ENCODE data around the gene ITCH.
A peak's percentile ranks its signal among the peaks of the same experiment; 100 is the strongest.
"Not testable (repeated sequence)": the region's sequence is repeated elsewhere in the genome, so short reads cannot be mapped to it uniquely, and the experiment has no call there.

The ITCH gene

DNA sequence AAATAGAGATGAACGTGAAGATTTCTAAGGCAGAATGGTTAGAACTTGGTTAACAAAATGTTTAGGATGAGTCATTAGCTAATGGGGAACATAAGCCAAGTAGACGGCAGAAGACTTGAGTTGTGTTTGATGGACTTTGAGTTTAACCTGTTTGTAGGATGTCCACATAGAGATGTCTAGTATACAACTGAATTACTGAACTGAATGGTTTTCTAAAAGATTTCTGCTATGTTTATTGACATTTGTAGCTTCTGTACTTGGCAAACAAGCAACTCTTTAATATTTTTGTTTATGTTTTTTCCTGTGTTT lies 98.7 kb downstream of the ITCH start:
- DNase-seq (ENCODE audit: low spot score): no peak

DNA sequence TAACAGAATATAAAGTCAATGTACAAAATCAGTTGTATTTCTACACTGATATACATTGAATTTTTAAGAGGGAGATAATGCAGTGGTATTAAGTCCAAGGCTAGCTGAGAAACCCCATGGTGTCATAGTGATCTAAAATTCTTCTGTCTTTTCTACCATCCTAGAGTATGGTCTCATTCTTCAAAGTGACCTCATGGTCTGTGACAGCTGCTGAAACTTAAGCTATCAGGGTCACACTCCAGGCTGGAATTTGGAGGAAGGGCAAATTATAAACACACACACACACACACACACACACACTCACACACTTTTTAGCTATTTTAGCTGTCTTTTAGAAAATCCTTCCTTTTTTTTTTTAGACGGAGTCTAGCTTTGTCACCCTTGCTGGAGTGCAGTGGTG lies 105.9 kb downstream of the ITCH start:
- no peak for DNase-seq (ENCODE audit: low spot score)

DNA sequence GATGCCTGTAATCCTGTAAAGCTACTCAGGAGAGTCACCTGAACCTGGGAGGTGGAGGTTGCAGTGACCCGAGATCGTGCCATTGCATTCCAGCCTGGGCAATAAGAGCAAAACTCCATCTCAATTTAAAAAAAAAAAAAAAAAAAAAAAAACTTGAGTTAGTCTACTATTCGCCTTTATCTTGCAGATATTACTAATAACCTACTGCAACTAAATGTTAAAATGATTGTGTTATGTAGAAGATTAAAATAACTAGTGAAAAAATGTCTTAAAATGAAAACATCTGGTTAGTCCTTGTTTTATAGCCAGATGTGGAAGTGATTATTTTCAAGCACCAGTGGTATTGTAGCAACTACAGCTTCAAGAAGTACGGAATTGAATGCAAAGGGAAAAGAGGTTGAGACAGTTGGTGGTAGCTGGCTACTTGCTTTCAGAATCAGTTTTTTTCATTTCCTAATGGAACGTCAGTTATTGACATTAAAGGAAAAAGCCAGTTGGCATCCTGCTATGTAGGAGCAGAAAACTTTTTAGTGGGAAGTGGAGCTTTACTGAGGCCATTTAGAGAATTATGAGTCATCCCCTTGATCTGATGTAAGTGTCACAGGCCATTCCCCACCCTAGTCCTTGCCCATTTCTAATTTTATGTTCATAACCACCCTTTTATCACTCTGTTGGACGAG lies 109.3 kb downstream of the ITCH start:
- DNase-seq (ENCODE audit: low spot score): peak; percentile 55

DNA sequence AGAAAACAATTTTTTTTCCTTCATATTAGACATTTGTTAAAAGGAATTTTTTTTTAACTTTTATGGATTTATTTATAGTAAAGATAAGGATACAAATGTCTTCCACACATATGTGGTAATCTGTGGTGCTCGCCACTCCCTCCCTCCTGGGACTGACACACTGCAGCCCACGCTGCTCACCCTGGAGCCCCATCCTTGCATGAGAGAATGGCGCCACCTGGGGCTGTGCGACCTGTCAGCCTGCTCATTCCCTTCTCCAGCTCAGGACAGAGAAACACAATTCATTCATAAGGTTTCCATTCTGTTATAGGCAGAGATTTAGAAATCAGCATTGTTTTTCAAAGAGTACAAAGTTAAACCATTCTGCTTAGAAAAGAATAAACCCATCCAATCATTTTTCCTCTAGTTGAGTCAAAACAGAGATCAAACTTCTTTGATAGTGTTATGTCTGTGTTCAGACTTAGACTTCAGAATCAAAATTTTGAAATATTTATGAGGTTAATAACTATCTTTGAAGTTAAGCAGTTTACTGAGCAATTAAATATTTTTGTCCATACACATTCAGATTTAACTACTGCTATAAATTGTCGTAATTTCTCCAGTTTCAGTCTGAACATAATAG lies 110.3 kb downstream of the ITCH start:
- DNase-seq (ENCODE audit: low spot score): no peak

DNA sequence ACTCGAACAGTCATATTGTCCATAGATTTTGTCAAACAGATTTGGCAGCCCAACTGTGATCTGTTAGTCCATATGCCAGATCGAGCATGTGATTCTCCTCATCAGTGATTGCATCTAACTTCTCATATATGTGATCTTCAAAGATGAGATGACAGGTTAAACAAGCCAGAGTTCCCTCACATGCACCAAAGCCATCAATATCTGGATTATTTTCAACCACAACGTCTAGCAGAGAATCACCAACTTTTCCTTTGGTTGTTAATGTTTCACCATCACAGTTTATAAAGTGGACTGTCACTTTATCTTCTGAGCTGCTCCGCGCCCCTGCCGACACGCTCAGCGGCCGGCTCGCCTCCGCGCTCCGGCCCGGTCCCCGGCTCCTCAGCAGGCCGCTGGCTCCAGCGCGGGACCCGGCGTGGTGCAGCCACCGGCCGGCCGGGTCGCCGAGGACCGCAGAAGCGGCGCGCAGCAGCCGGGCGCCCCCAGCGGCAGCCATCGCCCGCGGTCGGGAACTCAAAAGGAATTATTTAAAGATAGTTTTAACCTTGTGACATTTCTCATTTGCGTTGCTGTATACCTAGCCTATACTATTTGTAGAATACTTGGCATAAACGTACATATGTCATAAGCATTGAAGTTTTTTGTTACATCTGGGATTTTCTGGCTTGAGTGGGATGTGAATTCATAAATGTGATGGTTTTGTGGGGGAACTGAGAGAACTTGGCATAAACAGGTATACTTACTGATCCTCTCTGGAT lies 113.1 kb downstream of the ITCH start:
- peak; percentile 72 for DNase-seq (ENCODE audit: low spot score)

DNA sequence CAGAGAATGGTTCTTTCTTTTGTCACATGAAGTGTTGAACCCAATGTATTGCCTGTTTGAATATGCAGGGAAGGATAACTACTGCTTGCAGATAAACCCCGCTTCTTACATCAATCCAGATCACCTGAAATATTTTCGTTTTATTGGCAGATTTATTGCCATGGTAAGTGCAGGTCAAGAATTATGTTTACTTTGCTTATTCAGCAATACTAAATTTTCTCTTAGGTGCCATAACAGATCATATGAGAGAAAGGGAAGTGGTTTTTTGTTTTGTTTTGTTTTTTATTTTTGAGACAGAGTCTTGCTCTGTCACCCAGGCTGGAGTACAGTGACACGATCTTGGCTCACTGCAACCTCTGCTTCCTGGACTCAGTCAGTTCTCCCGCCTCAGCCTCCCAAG lies 116.6 kb downstream of the ITCH start:
- DNase-seq (ENCODE audit: low spot score): no peak

DNA sequence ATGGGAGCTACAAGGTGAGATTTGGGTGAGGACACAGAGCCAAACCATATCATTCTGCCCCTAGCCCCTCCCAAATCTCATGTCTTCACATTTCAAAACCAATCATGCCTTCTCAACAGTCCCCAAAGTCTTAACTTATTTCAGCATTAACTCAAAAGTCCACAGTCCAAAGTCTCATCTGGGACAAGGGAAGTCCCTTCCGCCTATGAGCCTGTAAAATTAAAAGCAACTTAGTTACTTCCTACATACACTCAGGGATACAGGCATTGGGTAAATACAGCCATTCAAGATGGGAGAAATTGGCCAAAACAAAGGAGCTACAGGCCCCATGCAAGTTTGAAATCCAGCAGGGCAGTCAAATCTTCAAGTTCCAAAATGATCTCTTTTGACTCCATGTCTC lies 119.1 kb downstream of the ITCH start:
- DNase-seq (ENCODE audit: low spot score): not testable (repeated sequence)

DNA sequence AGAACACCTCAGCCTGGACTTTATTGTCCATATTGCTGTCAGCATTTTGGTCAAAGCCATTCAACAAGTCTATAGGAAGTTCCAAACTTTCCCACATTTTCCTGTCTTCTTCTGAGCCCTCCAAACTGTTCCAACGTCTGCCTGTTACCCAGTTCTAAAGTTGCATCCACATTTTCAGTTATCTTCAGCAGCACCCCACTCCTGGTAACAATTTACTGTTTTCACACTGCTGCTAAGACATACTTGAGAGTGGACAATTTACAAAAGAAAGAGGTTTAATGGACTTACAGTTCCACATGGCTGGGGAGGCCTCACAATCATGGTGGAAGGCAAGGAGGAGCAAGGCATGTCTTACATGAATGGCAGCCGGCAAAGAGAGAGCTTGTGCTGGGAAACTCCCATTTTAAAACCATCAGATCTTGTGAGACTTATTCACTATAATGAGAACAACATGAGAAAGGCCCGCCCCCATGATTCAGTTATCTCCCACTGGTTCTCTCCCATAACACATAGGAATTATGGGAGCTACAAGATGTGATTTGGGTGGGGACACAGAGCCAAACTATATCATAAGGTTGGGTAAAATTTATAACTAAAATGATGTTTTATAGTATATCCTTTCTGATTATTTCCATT lies 120.6 kb downstream of the ITCH start:
- not testable (repeated sequence) for DNase-seq (ENCODE audit: low spot score)

DNA sequence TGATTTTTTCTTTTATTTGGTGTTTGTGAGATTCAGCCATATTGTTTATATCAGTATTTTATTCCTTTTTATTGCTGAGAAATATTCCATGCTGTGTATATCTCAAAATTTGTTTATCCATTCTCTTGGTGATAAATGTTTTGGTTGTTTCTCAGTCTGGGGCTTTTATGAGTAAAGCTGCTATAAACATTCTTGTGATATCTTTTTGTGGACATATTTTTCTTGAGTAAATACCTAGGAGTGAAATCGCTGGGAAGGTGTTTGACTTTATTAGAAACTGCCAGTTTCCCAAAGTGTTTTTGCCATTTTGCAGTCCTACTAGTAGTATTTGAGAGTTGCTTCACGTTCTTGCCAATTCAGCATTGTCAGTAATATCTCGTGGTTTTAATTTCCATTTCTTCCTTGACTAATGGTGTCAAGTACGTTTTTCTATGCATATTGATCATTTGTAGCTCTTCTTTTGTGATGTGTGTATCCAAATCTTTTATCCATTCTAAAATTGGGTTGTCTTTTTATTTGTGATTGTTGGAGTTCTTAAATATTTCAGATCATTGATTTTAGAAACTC lies 122.1 kb downstream of the ITCH start:
- no peak for DNase-seq (ENCODE audit: low spot score)

DNA sequence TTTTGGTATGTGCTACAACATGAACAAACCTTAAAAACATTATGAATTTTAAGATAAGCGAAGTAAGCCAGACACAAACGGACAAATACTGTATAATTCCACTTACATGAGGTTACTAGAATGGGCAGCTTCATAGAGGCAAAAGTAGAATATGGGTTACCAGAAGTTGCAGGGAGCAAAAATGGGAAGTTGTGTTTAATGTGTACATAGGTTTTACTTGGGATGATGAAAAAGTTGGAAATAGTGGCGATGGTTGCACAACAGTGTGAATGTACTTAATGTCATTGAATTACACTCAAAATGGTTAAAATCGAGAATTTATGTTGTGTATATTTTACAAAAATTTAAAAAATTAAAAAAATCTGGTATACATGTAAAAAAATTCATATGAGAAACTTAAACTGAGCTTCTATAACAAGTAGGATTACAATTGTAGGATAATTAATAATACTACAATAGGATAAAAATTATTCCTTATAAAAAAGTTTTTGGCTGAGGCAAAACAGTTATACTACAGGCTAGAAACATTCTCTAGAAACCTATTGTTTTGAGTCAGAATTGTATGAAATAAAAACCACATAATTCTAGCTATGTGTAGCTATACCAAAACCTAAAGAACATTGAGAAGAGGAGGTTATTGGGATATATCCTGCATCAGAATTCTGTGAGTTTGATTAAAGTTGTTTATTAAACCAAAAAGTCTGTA lies 128.3 kb downstream of the ITCH start:
- no peak for DNase-seq (ENCODE audit: low spot score)

DNA sequence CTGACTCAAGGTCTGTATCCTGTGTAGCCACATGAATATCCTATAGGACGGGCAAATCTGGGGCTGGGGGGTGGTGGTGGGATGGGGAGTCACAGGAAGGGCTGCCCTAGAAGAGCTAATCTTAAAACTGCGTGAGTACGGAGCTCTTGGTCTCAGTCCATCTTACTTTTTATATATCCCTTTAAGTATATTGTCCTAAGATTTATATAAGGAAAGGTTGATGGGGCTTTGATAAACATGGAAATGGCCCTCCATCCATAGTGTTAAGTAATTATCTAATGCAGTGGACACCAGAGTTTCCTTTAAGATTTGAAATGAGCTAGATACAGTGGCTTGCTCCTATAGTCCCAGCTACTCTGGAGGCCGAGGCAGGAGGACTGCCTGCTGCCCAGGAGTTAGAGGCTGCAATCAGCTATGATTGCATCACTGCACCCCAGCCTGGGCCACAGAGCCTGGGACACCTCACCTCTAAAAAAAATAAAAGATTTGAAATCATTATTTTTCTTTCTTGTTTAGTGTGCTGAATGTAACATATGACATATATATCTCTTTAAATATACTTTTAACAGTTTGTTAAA lies 128.9 kb downstream of the ITCH start:
- no peak for DNase-seq (ENCODE audit: low spot score)

DNA sequence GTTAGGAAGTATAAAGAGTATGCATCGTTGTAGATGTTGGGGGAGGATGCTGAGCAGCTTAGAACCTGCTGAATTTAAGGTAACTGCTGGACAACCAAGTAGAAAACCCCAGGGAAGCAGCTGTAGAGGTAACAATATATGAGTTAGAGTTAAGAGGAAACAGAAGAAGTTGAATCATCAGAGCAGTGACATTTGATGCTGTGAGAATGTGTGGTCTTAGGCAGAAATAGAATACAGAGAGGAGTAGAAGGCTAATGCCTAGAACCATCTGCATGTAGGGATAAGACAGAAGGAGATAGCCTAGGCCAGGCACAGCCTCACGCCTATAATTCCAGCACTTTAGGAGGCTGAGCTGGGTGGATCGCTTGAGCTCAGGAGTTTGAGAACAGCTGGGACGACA lies 130.6 kb downstream of the ITCH start:
- DNase-seq (ENCODE audit: low spot score): no peak

DNA sequence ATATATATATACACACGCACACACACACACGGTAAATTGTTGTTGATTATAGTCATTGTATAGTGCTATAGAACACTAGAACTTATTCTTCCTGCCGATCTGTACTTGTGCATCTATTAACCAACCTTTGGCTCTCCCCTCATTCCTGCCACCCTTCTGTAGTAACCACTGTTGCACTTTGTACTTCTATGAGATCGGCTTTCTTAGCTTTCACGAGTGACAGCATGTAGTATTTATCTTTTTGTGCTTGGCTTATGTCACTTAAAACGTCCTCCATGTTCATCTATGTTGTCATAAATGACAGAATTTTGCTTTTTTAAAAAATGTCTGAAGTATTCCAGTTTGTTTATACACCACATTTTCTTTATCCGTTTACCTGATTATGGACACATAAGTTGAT lies 132.2 kb downstream of the ITCH start:
- DNase-seq (ENCODE audit: low spot score): no peak

DNA sequence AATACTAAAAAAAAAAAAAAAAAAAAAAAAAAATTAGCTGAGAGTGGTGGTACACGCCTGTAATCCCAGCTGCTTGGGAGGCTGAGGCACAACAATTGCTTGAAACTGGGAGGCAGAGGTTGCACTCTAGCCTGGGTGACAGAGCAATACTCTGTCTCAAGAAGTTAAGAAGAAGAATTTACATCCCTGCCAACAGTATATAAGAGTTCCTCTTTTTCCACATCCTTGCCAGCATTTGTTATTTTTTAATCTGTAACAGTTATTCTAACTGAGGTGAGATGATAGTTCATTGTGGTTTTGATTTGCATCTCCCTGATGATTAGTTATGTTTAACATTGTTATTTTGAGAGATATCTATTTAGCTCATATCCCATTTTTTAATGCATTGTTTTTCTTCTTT lies 132.8 kb downstream of the ITCH start:
- DNase-seq (ENCODE audit: low spot score): no peak

DNA sequence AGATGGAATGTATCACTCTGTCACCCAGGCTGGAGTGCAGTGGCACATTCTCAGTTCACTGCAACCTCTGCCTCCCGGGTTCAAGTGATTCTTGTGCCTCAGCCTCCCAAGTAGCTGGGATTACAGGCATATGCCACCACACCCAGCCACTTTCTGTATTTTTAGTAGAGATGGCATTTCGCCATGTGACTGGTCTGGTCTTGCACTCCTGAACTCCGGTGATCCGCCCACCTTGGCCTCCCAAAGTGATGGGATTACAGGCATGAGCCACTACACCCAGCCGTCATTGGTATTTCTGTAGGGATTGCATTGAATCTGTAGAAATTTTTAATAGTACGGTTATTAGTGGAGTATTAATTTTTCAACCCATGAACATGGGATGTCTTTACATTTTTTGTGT lies 134.5 kb downstream of the ITCH start:
- not testable (repeated sequence) for DNase-seq (ENCODE audit: low spot score)

DNA sequence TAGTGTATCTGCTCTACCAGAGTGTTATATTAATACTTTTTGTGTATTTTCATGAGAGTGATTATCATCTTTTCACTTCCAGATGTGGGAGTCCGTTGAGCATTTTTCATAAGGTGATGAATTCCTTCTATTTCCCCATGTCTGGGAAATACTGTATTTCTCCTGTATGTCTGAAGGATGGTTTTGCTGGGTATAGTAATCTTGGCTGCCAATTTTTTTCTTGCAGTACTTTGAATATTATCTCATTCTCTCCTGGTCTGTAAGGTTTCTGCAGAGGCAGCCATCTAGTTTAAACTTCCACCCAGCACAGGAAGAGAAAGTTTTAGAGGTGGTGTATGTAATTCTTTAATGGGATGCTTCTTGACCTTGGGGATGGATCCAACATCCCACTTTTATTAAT lies 137.8 kb downstream of the ITCH start:
- no peak for DNase-seq (ENCODE audit: low spot score)

DNA sequence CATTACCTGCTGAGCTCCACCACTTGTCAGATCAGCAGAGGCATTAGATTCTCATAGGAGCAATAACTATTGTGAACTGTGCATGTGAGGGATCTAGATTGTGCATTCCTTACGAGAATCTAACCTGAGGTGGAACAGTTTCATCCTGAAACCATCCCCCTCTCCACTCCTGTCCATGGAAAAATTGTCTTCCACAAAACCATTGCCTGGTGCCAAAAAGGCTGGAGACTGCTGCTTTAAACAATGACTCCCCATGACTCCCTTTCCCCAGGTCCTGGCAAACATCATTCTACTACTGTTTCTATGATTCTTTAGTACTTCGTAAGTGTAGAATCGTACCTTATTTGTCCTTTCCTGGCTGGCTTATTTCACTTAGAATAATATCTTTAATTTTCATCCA lies 143.4 kb downstream of the ITCH start:
- no peak for DNase-seq (ENCODE audit: low spot score)

DNA sequence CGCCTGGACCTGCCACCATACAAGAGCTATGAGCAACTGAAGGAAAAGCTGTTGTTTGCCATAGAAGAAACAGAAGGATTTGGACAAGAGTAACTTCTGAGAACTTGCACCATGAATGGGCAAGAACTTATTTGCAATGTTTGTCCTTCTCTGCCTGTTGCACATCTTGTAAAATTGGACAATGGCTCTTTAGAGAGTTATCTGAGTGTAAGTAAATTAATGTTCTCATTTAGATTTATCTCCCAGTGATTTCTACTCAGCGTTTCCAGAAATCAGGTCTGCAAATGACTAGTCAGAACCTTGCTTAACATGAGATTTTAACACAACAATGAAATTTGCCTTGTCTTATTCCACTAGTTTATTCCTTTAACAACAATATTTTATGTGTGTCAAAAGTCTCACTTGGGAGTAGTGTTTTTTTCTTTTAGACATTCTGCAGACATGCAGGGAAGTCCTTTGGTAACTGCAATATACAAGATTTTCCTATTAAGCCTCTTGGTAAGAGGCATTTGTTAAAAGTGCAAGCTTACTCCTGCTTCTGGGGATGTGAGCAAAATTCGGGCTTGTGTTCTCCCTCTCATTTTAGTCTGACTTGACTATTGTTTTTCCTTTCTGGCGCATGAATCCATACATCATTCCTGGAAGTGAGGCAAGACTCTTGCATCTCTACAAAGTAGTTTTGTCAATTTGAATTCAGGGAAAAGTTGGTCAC lies 144.8 kb downstream of the ITCH start:
- DNase-seq (ENCODE audit: low spot score): no peak

DNA sequence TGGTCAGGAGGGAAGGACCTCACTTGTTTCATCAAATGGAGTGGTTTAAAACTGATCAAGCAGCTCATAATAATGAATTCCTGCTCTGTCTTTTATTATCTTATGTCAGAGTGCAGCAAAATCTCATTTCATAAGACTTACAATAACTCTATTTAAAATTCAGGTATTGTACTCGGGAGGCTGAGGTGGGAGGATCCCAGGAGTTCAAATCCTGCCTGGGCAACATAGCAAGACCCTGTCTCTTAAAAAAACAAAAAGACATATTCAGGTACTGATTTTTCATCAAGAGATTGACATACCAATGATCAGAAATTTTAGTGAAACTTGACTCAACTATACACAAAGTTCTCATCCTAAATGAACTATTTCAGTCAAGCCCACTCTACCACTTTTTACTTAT lies 147.5 kb downstream of the ITCH start:
- DNase-seq (ENCODE audit: low spot score): no peak

DNA sequence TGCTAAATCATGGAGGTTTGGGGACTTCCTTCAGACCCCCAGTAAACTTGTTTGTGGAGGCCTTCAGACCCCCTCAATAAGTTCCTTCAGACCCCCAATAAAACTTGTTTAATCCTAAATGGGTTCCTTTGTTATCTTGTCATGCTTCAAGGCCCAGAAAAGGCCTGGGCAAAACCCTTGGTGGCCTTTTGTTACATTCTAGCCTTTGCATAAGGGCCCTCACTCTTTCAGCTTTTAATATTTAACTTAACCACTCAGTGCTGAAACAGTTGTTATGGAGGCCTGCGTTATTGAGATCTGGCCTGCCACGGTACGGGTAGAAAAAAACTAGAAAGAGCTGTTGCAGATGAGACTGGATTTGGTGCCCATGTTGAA lies 148.8 kb downstream of the ITCH start:
- DNase-seq (ENCODE audit: low spot score): no peak

DNA sequence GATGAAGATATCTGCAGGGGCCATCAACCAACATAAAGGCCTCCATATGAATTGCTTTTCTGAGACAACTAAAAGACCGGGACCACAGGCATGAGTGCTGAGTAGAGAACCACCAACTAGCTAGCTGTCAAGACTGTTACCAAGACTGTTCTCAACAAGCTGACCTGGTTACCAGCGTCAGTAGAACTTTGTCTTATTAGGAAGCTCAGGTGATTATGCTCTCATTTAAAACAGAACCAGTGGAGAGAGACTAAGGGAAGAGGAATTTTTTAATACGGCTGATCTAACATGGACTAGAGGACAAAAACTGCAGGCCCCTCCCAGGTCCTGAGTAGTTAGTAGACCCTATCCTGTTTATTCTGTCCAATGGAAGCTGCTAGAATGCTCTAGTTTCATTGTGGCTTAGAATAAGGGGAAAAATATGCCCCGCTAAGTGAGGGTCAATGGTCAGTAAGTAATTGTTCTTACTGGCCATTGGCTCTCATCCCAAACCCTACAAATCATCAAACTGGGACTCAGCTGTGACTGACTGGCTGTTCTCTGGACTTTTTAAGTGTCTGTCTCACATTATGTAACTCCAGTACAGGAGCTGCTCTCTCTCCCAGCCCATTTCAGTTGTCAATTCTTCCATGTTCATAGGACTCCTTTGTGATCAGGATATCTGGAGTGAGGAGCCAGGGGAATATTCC lies 149.3 kb downstream of the ITCH start:
- no peak for DNase-seq (ENCODE audit: low spot score)
